GM21529 (cell line): ENCODE results near the gene IKZF5.

ENCODE experiments used
- ATAC-seq: cut with Tn5 transposase; IDR thresholded peaks from one replicate; pipeline ENCODE4 v1.9.1; 2021; ENCODE audit not compliant: unreplicated experiment

IKZF5 gene

DNA sequence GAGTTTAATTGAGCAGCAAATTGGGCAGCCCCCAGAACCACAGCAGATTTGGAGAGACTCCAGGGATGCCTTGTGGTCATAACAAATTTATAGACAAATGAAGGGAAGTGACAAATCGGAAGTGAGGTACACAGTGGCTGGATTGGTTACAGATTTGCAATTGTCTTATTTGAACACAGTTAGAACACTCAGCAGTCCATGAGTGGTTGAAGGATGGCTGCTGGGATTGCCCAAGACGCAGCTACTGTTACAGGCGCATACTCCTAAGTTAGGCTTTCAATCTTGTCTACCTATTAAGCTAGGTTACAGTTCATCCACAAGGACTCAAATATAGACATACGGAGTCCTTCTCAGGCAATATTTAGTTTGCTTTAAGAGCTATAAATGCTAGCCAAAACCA is 7.6 kb upstream of the IKZF5 start:
- no peak for ATAC-seq

DNA sequence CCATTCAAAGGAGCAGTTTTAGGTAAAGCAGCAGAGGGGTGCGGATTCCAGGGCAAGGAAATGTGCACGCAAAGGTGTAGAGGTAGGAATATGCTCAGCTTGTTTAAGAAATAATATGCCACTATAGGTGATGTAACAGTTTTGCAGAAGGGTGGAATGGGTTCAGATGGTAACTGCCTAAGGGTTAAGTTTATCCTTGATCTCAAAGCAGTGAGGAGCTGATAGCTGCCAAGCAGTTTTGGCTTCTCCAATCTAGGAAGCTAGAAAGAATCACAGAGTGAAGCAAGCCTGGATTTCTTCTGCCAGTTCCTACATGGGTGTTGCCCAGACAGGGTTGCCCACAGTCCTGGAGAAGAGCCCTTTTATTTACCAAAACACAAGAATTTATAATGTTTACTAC is 6.2 kb upstream of the IKZF5 start:
- ATAC-seq = no peak

DNA sequence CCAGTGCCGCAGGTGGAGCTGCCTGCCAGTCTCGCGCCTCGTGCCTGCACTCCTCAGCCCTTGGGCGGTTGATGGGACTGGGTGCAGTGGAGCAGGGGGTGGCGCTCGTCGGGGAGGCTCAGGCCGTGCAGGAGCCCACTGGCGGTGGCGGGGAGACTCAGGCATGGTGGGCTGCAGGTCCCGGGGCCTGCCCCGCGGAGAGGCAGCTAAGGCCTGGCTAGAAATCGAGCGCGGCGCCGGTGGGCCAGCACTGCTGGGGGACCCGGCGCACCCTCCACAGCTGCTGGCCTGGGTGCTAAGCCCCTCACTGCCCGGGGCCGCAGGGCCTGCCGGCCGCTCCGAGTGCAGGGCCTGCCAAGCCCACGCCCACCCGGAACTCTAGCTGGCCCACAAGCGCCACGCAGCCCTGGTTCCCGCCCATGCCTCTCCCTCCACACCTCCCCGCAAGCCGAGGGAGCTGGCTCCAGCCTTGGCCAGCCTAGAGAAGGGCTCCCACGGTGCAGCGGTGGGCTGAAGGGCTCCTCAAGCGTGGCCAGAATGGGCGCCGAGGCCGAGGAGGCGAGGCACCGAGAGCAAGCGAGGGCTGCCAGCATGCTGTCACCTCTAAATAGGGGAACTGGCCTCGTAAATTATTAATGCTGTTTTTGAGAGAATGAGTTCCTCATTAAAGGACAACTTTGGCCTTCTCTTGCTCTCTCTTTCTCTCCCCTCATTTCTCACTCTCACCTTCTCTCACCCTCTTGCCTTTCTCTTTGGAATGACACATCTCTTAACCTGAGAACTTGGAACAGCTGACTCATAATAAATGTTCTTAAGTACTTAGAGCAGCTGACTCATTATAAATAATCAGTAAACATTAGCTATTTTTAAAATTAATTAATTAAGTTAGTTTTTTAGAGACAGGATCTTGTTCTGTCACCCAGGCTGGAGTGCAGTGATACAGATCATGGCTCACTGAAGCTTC is 5.1 kb upstream of the IKZF5 start:
- no peak for ATAC-seq

DNA sequence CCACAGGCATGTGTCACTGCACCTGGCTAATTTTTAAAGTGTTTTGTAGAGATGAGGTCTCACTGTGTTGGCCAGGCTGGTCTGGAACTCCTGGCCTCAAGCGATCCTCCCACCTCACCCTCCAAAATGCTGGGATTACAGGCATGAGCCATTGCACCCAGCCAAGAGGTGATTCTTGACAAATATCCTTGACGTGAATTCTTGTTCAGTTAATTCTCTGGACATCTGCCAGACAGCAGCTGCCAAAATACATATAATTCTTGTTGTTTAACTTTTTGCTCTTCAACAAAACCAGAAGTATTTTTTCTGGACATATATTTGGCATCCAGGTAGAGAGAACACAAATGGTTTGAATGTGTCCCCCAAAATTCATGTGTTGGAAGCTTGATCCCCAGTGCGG is 3.4 kb upstream of the IKZF5 start:
- no peak for ATAC-seq

- peak; percentile 25 for ATAC-seq
Measured at GRCh38 chr10:123009105-123009820, 668 bp upstream of the IKZF5 start.

- peak; percentile 51 for ATAC-seq
Measured at GRCh38 chr10:123007558-123008354, 839 bp downstream of the IKZF5 start.

DNA sequence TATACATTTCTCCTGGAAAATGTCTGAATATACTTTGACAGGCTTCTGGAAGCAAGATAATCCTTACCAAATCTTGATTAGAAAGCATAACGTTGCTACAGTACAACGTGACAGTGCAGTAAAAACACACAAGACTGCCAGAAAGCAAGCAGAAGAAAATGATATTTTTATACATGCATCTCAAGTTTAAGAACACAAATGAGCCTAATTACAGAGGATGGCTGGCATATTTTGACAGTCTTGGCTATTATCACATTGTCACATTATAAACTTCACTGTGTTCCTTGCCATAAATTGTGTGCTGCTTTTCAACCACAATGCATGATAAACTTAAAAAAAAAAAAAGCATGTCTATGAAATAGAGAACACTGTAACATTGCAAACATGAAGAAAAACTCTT is 4.3 kb downstream of the IKZF5 start:
- no peak for ATAC-seq

GRCh38 chr10:123001370-123001769 is 7.2 kb downstream of the IKZF5 start:
- no peak for ATAC-seq

GRCh38 chr10:123000155-123000554 is 8.4 kb downstream of the IKZF5 start:
- no peak for ATAC-seq

GRCh38 chr10:122999347-122999746 is 9.2 kb downstream of the IKZF5 start:
- ATAC-seq = no peak

DNA sequence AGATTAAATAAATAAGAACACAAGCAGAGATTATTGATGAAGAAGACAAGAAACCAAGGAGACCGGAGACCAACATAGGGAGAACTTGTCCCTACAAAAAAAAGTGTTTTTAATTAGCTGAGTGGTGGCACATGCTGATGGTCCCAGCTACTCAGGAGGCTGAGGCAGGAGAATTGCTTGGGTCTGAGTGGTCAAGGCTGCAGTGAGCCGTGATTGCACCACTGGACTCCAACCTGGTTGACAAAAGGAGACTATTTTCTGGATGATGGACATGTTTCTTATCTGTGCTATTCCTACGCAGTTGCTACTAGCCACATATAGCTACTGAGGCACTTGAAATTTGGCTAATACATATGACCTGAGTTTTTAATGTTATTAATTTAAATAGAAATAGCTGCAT is 9.7 kb downstream of the IKZF5 start:
- ATAC-seq = no peak

- ATAC-seq = no peak
Measured at GRCh38 chr10:122998360-122998917, 10.2 kb downstream of the IKZF5 start.

GRCh38 chr10:122997864-122998263 is 10.7 kb downstream of the IKZF5 start:
- ATAC-seq = peak; percentile 58

GRCh38 chr10:122995936-122996335 is 12.7 kb downstream of the IKZF5 start:
- no peak for ATAC-seq

DNA sequence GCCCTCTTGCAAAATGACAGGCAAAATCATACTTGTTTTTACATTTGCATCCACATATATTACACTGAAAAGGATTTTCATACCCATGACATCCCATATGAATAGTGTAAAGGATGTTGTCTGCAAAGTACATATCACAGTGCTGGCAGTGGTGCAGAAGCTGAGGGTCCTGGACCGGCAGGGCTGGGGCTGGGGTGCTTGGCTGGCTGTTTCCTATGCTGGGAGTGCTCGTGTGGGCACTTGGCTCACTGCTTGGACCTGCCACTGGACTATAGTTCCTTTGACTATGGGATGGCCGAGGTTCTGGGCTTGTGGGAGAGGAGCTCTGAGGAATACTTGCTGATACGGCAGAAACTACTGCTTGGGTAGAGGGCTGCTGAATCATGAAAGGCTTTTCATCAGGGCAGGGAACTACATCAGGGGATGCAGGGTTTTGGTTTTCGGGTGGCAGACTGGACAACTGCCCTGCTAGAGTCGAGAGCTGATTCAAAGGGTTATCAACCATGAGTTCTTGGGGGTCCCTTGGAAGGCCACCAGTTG is 14.7 kb downstream of the IKZF5 start:
- no peak for ATAC-seq

DNA sequence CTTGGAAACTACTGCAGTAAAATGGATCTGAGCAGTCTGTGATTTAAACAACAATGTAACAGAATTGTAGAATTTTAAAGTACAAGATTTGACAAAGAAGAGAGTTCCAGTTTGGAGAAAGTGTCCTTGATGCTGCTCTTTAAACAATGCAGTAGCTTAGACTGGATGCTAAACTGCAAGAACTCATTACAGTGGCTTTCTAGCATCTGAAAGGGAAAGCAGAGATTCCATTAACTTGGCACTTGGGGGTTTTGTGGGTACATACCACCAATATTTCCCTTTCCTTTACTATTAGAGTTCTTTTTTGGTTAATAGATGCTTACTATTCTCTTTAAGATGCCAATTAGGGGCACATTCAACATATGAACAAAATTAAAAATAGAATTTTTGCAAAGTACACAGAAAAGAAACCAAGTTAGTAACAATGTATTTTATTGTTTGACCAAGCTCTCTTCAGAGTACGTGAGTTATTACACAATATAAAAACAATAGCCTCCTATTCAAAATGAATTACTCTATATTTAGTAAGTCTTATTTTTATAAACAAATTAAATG is 16.5 kb downstream of the IKZF5 start:
- no peak for ATAC-seq

DNA sequence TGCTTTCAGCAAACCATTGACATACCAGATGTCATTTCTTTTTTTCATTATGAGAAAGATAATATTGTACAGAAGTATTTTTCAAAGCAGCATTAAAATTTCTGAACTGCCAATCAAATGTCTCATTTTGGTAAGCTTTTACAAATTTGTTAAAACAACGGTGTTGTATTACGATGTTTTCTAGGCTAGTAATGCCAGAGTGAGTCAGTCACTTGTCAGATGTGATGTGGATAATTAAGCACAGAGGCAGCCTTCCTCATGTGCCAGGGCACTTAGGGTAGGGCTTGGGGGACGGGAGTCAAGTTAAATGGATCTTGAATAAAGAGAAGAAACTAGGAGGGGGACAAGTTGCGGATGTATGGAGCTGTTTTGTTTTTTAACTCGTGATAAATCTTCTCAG is 18.3 kb downstream of the IKZF5 start:
- ATAC-seq = no peak

GRCh38 chr10:122988501-122988900 is 20.1 kb downstream of the IKZF5 start:
- no peak for ATAC-seq

DNA sequence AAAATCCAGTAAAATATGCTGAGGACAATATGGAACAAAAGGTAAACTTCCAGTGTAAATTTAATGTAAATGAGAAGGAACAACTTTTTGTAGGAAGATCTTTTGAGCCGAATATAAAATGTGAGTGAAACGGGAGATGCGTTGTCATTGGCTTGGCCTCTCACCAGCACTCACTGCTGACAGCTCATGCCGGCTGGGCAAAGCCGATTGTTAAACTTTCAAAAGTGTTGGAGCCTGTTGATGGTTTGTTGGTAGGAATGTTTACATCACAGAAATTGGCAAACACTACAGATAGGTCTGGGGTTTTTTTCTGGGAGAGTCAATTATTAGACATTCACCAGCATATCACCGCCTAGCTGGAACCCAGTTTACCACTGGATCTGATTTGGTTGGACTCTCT is 22.3 kb downstream of the IKZF5 start:
- ATAC-seq = no peak

GRCh38 chr10:122984708-122985107 is 23.9 kb downstream of the IKZF5 start:
- no peak for ATAC-seq
